HG02571 (cell line): ENCODE measurements around the gene MRTFB.

ENCODE experiments used
- ATAC-seq: cut with Tn5 transposase; IDR thresholded peaks from one replicate; pipeline ENCODE4 v1.9.1; 2021; ENCODE audit warnings: mild to moderate bottlenecking, moderate library complexity; ENCODE audit not compliant: unreplicated experiment

The MRTFB gene

GRCh38 chr16:14131774-14132695 lies 60.9 kb downstream of the MRTFB start:
- ATAC-seq = no peak

GRCh38 chr16:14132696-14133048 lies 61.6 kb downstream of the MRTFB start:
- ATAC-seq = no peak

DNA sequence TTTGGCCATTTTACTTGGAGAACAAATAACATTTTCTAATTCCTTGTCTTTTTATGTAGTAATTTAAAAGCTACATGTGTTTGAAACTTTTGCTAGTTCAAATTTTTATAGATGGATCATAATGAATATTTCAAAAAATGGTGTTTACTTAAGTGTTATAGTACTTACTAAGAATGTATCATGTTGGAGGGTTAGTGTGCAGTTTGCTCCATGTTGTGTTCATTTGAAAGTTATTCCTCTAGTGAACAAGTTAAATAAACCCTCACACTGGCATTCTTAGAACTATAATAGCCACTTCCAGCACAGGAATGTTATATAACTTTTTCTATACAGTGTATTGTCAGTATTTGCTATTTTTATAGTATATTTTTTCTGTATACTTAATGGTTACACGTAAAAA lies 62.8 kb downstream of the MRTFB start:
- ATAC-seq = no peak

DNA sequence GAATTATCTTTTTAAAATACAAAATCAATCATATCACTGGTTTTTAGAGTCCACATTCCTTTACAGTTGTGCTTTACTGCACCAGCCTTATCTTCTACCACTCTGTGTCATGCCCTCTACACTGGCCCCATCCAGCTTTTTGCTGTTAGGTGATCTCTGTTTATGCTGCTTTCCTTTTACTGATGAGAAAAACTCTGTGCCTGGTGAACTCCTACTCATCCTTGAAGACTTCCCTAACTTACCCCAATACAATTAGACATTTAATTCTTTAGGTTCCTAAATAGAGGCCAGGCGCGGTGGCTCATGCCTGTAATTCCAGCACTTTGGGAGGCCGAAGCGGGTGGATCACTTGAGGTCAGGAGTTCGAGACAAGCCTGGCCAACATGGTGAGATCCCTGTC lies 64.6 kb downstream of the MRTFB start:
- no peak for ATAC-seq

DNA sequence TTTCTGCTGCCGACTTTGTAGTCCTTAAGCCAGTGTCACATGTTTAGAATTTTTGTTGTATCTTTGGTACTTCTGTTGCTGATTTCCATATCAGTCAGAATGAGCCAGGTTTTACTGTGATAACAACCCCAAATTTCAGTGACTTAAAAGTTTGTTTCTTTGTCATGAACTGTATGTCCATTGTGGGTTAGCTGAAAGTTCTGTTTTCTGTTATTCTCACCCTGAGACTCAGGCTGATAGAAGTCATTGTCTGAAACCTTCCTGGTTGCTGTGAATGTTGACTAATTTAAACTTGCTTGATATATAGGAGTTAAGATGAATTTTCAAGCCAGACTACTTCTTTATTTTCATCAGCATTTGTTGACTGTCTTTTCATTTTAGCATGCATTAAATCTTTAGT lies 68.8 kb downstream of the MRTFB start:
- ATAC-seq = no peak

GRCh38 chr16:14140923-14141322 lies 69.8 kb downstream of the MRTFB start:
- no peak for ATAC-seq

GRCh38 chr16:14146445-14146844 lies 75.3 kb downstream of the MRTFB start:
- no peak for ATAC-seq

GRCh38 chr16:14148016-14148415 lies 76.9 kb downstream of the MRTFB start:
- ATAC-seq = no peak

GRCh38 chr16:14148569-14148968 lies 77.5 kb downstream of the MRTFB start:
- ATAC-seq = no peak

GRCh38 chr16:14150796-14151195 lies 79.7 kb downstream of the MRTFB start:
- no peak for ATAC-seq

GRCh38 chr16:14151256-14152030 lies 80.3 kb downstream of the MRTFB start:
- no peak for ATAC-seq

GRCh38 chr16:14155572-14156190 lies 84.6 kb downstream of the MRTFB start:
- no peak for ATAC-seq

GRCh38 chr16:14164916-14165662 lies 94.0 kb downstream of the MRTFB start:
- no peak for ATAC-seq

DNA sequence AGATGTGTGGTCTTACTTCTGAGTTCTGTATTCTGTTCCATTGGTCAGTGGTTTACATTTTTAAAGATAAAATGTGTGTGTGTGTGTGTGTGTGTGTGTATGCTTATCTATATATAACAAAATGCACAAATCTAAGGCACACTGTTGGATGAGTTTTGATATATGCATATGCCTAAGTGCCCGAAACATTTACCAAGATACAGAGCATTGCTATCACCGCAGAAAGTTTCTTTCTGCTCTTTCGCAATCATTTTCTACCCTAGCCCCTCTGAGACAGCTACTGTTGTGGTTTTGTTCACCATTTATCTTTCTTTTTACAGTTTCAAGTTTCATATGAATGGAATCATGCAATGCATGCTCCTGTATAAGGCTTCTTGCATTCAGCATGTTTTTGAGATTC lies 97.0 kb downstream of the MRTFB start:
- ATAC-seq = no peak

DNA sequence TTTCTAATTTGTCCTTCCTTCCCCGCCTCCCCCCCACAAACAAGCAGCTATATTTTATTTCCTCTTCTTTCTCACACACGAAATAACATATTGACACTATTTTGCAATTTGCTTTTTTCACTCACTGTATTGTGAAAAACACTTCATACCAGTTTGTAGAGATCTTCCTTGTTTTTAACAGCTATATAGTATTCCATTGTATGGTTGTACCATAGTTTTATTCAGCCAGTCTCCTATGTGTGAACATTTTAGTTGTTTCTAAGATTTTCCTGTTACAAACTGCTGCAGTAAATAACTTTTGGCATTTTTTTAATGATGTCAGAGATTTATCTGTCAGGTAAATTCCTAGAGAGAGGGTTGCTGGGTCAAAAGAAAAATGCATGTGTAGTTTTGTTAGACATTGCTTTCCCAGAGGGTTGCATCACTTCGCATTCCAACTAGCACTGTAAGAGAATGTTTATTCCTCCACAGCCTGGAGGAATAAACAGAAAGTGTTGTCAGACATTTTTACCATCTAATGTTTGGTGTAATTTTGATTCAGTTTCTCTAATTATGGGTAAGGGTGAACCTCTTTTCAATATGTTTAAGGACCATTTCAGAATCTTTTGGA lies 101.2 kb downstream of the MRTFB start:
- no peak for ATAC-seq

GRCh38 chr16:14175086-14175485 lies 104.0 kb downstream of the MRTFB start:
- ATAC-seq = no peak

- no peak for ATAC-seq
Measured at GRCh38 chr16:14177704-14178103, 106.6 kb downstream of the MRTFB start.

DNA sequence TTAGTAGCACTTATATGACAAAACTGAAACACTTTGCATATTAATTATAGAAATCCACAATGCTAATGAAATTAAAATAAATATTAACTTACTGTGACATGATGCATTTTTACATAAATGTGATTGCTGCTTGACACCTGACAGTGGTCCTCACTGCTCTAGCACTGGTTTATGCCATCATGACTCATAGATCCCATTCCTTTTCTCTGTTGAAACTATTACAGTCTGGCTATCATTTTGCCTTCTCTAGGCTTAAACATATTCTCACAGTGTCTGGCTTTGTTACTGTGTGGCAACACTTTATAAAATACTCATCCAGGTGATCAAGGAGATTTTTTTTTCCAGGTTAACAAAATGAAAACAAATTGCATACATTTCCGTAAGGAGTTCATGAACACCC lies 108.0 kb downstream of the MRTFB start:
- ATAC-seq = no peak

- no peak for ATAC-seq
Measured at GRCh38 chr16:14180481-14180944, 109.4 kb downstream of the MRTFB start.

DNA sequence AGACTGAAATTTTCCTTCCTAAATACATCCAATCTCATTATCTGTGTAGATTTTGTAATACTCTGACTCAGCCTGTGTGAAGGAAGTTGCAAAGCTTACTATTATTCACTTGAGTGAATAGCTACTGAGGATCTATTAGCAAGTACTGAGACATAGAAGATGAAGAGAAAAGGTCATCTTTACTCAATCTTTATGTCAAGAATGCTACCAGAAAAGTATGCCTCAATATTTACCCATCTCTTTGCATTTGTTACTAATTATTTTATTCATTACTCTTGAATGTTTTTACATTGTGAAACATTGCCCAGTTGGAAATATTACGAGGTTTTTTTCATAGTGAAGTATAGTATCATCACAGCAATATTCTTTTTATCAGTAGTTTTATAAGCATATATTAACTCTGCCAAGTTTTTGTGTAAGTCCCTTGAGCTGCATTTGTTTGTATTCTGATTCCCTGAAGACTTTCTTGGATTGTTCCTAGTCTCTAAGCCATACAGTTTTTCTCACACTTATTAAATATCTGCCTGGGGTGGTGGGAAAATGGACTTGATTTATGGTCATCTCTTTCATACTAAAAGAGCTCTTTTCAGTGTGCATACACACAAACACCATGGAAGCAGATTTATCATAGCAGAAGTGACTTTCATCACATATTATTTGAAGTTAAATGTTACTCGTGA lies 110.4 kb downstream of the MRTFB start:
- no peak for ATAC-seq
